Fibroblast of skin of right quadriceps (primary cell): ENCODE data around the gene NHLRC4.

Source experiments
- DNase-seq: peaks from one replicate; pipeline ENCODE4 v3.0.0-alpha.2; 2013

Gene NHLRC4

GRCh38 chr16:606656-607307, 40.0 kb downstream of the NHLRC4 start:
- DNase-seq = no peak

DNA sequence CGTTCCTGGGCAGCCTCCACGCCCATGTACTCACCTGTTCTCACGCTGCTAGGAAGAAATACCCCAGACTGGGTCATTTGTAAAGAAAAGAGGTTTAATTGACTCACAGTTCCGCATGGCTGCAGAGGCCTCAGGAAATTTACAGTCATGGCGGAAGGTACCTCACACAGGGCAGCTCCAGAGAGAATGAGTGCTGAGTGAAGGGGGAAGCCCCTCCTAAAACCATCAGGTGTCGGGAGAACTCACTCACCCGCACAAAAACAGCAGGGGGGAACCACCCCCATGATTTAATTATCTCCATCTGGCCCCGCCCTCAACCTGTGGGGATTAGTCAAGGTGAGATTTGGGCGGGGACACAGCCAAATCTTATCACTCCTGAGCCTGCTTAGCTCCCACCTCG, 41.2 kb downstream of the NHLRC4 start:
- DNase-seq = no peak

DNA sequence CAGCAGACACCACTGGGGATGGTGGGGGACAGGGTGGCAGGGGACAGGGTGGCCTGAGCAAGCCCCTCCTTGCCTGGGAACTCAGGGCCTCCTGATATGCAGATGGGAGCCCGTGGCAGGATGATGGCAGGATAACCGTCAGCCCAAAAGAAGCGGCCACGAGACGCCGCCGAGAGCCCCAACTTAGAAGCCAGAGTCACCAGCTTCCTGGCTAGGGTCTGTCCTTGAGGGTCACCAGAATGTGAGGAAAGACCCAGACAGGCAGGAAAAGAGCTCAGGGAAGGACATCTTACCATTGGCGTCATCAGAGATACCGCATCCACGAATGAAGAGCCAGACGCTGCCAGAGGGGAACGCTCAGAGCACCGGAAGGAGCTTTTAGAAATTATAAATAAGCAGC, 42.5 kb downstream of the NHLRC4 start:
- no peak for DNase-seq

DNA sequence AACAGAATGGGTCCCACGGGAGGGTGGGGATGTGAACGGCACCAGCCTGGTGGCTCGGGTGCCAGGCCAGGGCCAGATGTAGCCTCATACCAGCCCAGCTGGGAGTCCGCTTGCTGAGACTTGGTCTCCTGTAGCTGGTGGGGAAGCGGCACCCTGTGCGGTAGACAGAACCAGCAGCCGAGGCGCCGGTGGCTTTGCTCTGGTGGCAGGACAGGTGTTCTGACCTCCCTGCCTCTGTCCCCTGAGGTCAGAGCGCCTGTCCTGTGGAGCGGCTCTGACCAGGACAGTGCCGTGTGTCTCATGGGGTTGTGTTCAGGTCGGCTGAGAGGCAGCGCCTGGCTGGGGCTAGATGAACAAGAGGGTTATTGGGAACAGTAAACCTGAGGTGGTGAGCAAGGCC, 43.2 kb downstream of the NHLRC4 start:
- DNase-seq = no peak

- DNase-seq = no peak
These were observed 43.9 kb downstream of the NHLRC4 start for GRCh38 chr16:610513-611381.

GRCh38 chr16:615122-615521, 48.3 kb downstream of the NHLRC4 start:
- DNase-seq = no peak

DNA sequence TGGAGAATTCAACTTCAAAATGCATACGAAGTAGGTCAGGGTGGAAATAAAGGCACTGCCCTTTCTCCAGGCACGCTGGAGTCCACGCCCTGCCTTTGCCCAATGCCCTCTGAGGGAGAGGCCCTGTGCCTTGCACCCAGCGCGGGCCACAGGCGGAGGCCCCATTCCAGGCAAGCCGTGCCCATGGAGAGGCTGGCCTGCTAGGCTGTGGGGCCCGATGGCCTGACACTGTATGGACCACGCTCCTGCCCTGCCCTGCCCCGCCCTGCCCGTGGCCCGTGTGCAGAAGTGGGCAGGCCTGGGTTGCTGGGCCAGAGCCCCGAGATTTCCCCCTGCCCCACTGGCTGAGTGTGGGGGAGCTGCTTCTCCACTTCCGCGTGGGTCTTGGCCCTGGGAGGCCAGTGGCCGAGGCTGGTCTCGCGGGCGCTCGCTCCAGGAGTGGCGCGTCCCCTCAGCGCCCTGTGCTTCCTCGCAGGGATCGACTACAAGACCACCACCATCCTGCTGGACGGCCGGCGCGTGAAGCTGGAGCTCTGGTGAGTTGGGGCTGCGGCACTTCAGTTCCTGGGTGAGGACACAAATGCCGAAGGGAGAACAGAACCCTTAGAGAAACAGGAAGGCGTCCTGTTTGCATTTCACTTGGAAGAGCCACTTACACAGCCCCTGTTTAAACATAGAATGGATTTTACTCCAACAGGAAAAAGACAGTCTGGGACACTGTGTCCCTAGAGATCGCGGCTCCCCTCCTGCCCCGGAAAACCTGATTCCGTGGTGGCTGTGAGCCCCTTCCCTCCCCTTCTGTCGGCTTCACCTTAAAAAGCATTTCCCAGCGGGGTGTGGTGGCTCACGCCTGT, 50.2 kb downstream of the NHLRC4 start:
- no peak for DNase-seq

GRCh38 chr16:617855-618254, 51.0 kb downstream of the NHLRC4 start:
- no peak for DNase-seq
